Measurements from ENCODE around the gene EDARADD. TPM values are rescaled to one million over a fixed set of nuclear protein-coding genes. Genes with fewer than 3 reads are reported as not detected.

Gene EDARADD
- polyA plus RNA-seq, 1 donor (not counting 4 experiments of a cell fraction or from before 2014, with no cell fraction given) = 12.3 TPM

DNA sequence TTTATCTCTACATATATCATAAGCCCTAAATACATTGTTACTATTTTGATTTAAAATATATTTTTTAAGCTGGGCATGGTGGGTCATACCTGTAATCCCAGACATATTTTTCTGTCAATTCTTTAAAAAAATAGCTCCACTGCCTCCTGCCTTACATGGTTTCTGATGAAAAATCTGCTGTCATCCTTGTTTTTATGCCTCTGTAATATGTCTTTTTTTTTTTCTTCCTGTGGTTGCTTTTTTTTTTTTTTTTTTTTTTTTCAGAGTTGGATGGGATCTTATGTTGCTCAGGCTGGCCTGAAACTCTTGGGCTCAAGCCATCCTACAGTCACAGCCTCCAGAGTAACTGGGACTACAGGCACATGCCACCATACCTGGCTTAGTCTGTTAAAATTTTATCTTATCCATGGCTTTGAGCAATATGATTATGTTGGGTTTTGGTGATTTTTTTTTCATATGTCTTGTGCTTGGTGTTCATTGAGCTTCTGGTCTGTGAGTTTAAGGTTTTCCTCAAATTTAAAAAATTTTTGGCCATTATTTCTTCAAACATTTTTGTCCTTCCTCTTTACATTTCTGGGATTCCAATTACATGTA is 12.4 kb upstream of the EDARADD start:
- H4K20me1 ChIP-seq (ENCODE audit: control insufficient read depth, extremely low read depth, insufficient read depth, low read length) = no peaks in the 10 kb centered on the region
- FAIRE-seq = no peak

DNA sequence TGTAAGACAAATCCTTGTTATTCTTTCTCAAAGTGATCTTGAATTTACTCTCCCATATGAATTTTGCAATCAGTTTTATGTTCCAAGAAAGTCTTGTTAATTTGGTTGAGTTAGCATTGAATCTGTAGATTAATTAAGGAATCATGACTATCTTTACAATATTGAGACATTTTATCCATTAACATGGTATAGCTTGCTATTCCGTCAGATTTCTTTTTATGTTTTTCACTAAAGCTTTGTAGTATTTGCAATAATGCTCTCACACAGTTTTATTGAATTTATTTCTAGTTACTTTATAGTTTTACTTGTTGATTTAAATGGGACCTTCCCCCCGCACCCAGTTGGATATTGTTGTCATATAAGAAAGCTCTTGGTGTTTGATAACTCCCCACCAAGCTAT is 5.8 kb upstream of the EDARADD start:
- no peaks in the 10 kb centered on the region for H3K9me3 ChIP-seq (ENCODE audit: control insufficient read depth, low read depth, low read length)
- no peaks in the 10 kb centered on the region for H4K20me1 ChIP-seq (ENCODE audit: control insufficient read depth, extremely low read depth, insufficient read depth, low read length)
- H3K27ac ChIP-seq (ENCODE audit: control insufficient read depth, insufficient read depth, low read length) = no peak overlapping the region
- no peaks in the 10 kb centered on the region for H3K4me1 ChIP-seq (ENCODE audit: control insufficient read depth, extremely low read depth, insufficient read depth, low read length)
- DNase-seq (ENCODE audit: low read depth, low spot score) (no peak), FAIRE-seq (no peak)
- dilution Hi-C loops (cut with MboI; ENCODE audit: extremely low pct_ligation_motif_present, low sequenced_read_pairs) = no loop called here
- H3K9ac ChIP-seq (ENCODE audit: control insufficient read depth, extremely low read depth, insufficient read depth, low read length) = no peak overlapping the region
- no peaks in the 10 kb centered on the region for H3K27me3 ChIP-seq (ENCODE audit: control insufficient read depth, extremely low read depth, insufficient read depth, low read length)
- no peak overlapping the region for H3K4me3 ChIP-seq (ENCODE audit: control insufficient read depth in 2 of 3, extremely low read depth in 1 of 3, insufficient read depth in 2 of 3, low read depth in 1 of 3, low read length in 3 of 3)
- TF ChIP-seq, protein P1, sequence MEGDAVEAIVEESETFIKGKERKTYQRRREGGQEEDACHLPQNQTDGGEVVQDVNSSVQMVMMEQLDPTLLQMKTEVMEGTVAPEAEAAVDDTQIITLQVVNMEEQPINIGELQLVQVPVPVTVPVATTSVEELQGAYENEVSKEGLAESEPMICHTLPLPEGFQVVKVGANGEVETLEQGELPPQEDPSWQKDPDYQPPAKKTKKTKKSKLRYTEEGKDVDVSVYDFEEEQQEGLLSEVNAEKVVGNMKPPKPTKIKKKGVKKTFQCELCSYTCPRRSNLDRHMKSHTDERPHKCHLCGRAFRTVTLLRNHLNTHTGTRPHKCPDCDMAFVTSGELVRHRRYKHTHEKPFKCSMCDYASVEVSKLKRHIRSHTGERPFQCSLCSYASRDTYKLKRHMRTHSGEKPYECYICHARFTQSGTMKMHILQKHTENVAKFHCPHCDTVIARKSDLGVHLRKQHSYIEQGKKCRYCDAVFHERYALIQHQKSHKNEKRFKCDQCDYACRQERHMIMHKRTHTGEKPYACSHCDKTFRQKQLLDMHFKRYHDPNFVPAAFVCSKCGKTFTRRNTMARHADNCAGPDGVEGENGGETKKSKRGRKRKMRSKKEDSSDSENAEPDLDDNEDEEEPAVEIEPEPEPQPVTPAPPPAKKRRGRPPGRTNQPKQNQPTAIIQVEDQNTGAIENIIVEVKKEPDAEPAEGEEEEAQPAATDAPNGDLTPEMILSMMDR (optimal IDR thresholded peaks at IDR 0.05 in 1 of 3, IDR thresholded peaks at IDR 0.05 in 1 of 3, conservative IDR thresholded peaks at IDR 0.05 in 1 of 3; ENCODE audit: extremely low read depth in 1 of 3, insufficient read depth in 2 of 3, low read length in 3 of 3) = no peak
- no peak for TF ChIP-seq EZH2 (IDR thresholded peaks at IDR 0.05; ENCODE audit: low read length)
- no peak overlapping the region for H3K4me2 ChIP-seq (ENCODE audit: control insufficient read depth, extremely low read depth, insufficient read depth, low read depth, low read length)
- no peaks in the 10 kb centered on the region for H3K9me1 ChIP-seq (ENCODE audit: control insufficient read depth, extremely low read depth, insufficient read depth, low read length)
- no peaks in the 10 kb centered on the region for H3K79me2 ChIP-seq (ENCODE audit: control insufficient read depth, insufficient read depth, low read length)
- H2AFZ ChIP-seq (ENCODE audit: control insufficient read depth, low read length) = no peak overlapping the region
- no peaks in the 10 kb centered on the region for H3K36me3 ChIP-seq (ENCODE audit: control insufficient read depth in 2 of 2, extremely low read depth in 1 of 2, insufficient read depth in 2 of 2, low read length in 2 of 2)

More for the DNA sequence above, 12.4 kb upstream of the EDARADD start:
- H3K4me2 ChIP-seq (ENCODE audit: control insufficient read depth, extremely low read depth, insufficient read depth, low read depth, low read length) = no peak overlapping the region
- H3K4me1 ChIP-seq (ENCODE audit: control insufficient read depth, extremely low read depth, insufficient read depth, low read length) = no peaks in the 10 kb centered on the region
- TF ChIP-seq, protein P1 (optimal IDR thresholded peaks at IDR 0.05 in 1 of 3, IDR thresholded peaks at IDR 0.05 in 1 of 3, conservative IDR thresholded peaks at IDR 0.05 in 1 of 3; ENCODE audit: extremely low read depth in 1 of 3, insufficient read depth in 2 of 3, low read length in 3 of 3) = no peak
- TF ChIP-seq EZH2 (IDR thresholded peaks at IDR 0.05; ENCODE audit: low read length) = no peak
- no peaks in the 10 kb centered on the region for H3K36me3 ChIP-seq (ENCODE audit: control insufficient read depth in 2 of 2, extremely low read depth in 1 of 2, insufficient read depth in 2 of 2, low read length in 2 of 2)
- no peaks in the 10 kb centered on the region for H3K9me1 ChIP-seq (ENCODE audit: control insufficient read depth, extremely low read depth, insufficient read depth, low read length)
- H3K4me3 ChIP-seq (ENCODE audit: control insufficient read depth in 2 of 3, extremely low read depth in 1 of 3, insufficient read depth in 2 of 3, low read depth in 1 of 3, low read length in 3 of 3) = no peak overlapping the region
- dilution Hi-C loops (cut with MboI; ENCODE audit: extremely low pct_ligation_motif_present, low sequenced_read_pairs) = no loop called here
- no peak overlapping the region for H3K27ac ChIP-seq (ENCODE audit: control insufficient read depth, insufficient read depth, low read length)
- H3K9ac ChIP-seq (ENCODE audit: control insufficient read depth, extremely low read depth, insufficient read depth, low read length) = no peak overlapping the region
- H2AFZ ChIP-seq (ENCODE audit: control insufficient read depth, low read length) = no peak overlapping the region
- no peaks in the 10 kb centered on the region for H3K79me2 ChIP-seq (ENCODE audit: control insufficient read depth, insufficient read depth, low read length)
- H3K27me3 ChIP-seq (ENCODE audit: control insufficient read depth, extremely low read depth, insufficient read depth, low read length) = no peaks in the 10 kb centered on the region
- DNase-seq (ENCODE audit: low read depth, low spot score) = no peak
- H3K9me3 ChIP-seq (ENCODE audit: control insufficient read depth, low read depth, low read length) = no peaks in the 10 kb centered on the region

Data from keratinocyte (primary cell).